Measurements from ENCODE around the gene ACADL. TPM values are rescaled to one million over a fixed set of nuclear protein-coding genes. Genes with fewer than 3 reads are reported as not detected.

Gene ACADL
- 0.48 TPM in 1 of 2 replicates, not detected in the other for total RNA-seq (2014; rRNA removed; shearing (Covaris generic))

GRCh38 chr2:210224941-210225672, at the start of gene ACADL:
TSS of gene ACADL (minus strand) at chr2:210225447. CDS start at chr2:210225263, 184 bp downstream.
- no peak for DNase-seq (ENCODE audit: low spot score)

GRCh38 chr2:210271300-210271699, 46.1 kb upstream of the ACADL start:
- DNase-seq (ENCODE audit: low spot score): no peak

GRCh38 chr2:210269148-210269547, 43.9 kb upstream of the ACADL start:
- DNase-seq (ENCODE audit: low spot score): no peak

- DNase-seq (ENCODE audit: low spot score): no peak
These were observed 43.0 kb upstream of the ACADL start for GRCh38 chr2:210268281-210268680.

- DNase-seq (ENCODE audit: low spot score): no peak
These were observed 42.5 kb upstream of the ACADL start for GRCh38 chr2:210267698-210268097.

GRCh38 chr2:210264282-210264681, 39.0 kb upstream of the ACADL start:
- no peak for DNase-seq (ENCODE audit: low spot score)

GRCh38 chr2:210263841-210264240, 38.6 kb upstream of the ACADL start:
- DNase-seq (ENCODE audit: low spot score): no peak

- DNase-seq (ENCODE audit: low spot score): no peak
These were observed 36.8 kb upstream of the ACADL start for GRCh38 chr2:210262036-210262435.

GRCh38 chr2:210259687-210260086, 34.4 kb upstream of the ACADL start:
- no peak for DNase-seq (ENCODE audit: low spot score)

GRCh38 chr2:210252699-210253606, 27.7 kb upstream of the ACADL start:
- no peak for DNase-seq (ENCODE audit: low spot score)

GRCh38 chr2:210250622-210251021, 25.4 kb upstream of the ACADL start:
- no peak for DNase-seq (ENCODE audit: low spot score)

GRCh38 chr2:210233487-210233886, 8.2 kb upstream of the ACADL start:
- DNase-seq (ENCODE audit: low spot score): no peak

GRCh38 chr2:210230984-210231383, 5.7 kb upstream of the ACADL start:
- DNase-seq (ENCODE audit: low spot score): no peak

- DNase-seq (ENCODE audit: low spot score): no peak
These were observed 5.3 kb upstream of the ACADL start for GRCh38 chr2:210230518-210230917.

- no peak for DNase-seq (ENCODE audit: low spot score)
These were observed 3.3 kb upstream of the ACADL start for GRCh38 chr2:210228586-210228985.

- DNase-seq (ENCODE audit: low spot score): no peak
These were observed 2.2 kb upstream of the ACADL start for GRCh38 chr2:210227290-210228088.

GRCh38 chr2:210226223-210226622, 976 bp upstream of the ACADL start:
- DNase-seq (ENCODE audit: low spot score): no peak

GRCh38 chr2:210224591-210224940, 681 bp downstream of the ACADL start:
- DNase-seq (ENCODE audit: low spot score): no peak

GRCh38 chr2:210215120-210215519, 10.1 kb downstream of the ACADL start:
- no peak for DNase-seq (ENCODE audit: low spot score)

GRCh38 chr2:210210185-210210584, 15.1 kb downstream of the ACADL start:
- DNase-seq (ENCODE audit: low spot score): no peak

GRCh38 chr2:210207929-210208328, 17.3 kb downstream of the ACADL start:
- DNase-seq (ENCODE audit: low spot score): no peak

GRCh38 chr2:210203558-210203957, 21.7 kb downstream of the ACADL start:
- no peak for DNase-seq (ENCODE audit: low spot score)
